Kidney epithelial cell (primary cell): ENCODE results near the gene SAMD3. TPM values are rescaled to one million over a fixed set of nuclear protein-coding genes. Genes with fewer than 3 reads are reported as not detected.

Experiments used
- DNase-seq: peaks from one replicate; pipeline ENCODE4 v3.0.0-alpha.2; 2010; ENCODE audit warnings: low read depth
- H3K27me3 ChIP-seq: 2 replicates; pipeline ENCODE4 v1.6.0; 2011; ENCODE audit warnings: low read length; ENCODE audit not compliant: control insufficient read depth, insufficient read depth
- H3K36me3 ChIP-seq: 2 replicates; pipeline ENCODE4 v1.5.1; 2011; ENCODE audit warnings: low read length; ENCODE audit not compliant: control insufficient read depth, insufficient read depth
- H3K4me3 ChIP-seq: 2 replicates; pipeline ENCODE4 v1.5.1; 2011; ENCODE audit warnings: low read depth, mild to moderate bottlenecking, control low read depth, low read length
- CTCF ChIP-seq: IDR thresholded peaks from 2 replicates; pipeline ENCODE4 v1.5.1; 2011; ENCODE audit warnings: mild to moderate bottlenecking, moderate library complexity, low read length, control low read depth, inconsistent platforms; ENCODE audit not compliant: insufficient read depth, poor library complexity, severe bottlenecking
- total RNA-seq: library from RNA; depleted of rRNA; stranded (reverse); fragments of >200 nt; gene quantifications from 2 replicates; pipeline ENCODE4 v1.2.3, GENCODE V29; 2015

SAMD3 gene
- total RNA-seq, 1 donor from 2014 or later: not detected

GRCh38 chr6:130167655-130168054 lies 55.1 kb downstream of the SAMD3 start:
- Histone ChIP-seq H3K36me3 (no peaks in the 10 kb centered on the region), H3K4me3 (no peak overlapping the region), H3K27me3 (no peaks in the 10 kb centered on the region)
- DNase-seq: no peak
- no peak for TF ChIP-seq CTCF

- TF ChIP-seq CTCF: no peak
- Histone ChIP-seq H3K4me3 (no peak overlapping the region), H3K27me3 (no peaks in the 10 kb centered on the region), H3K36me3 (no peaks in the 10 kb centered on the region)
- DNase-seq: no peak
These were observed 58.5 kb downstream of the SAMD3 start for GRCh38 chr6:130164251-130164650.

GRCh38 chr6:130163266-130163665 lies 59.5 kb downstream of the SAMD3 start:
- Histone ChIP-seq H3K4me3 (no peak overlapping the region), H3K36me3 (no peaks in the 10 kb centered on the region), H3K27me3 (no peaks in the 10 kb centered on the region)
- no peak for TF ChIP-seq CTCF
- no peak for DNase-seq

GRCh38 chr6:130162421-130162820 lies 60.3 kb downstream of the SAMD3 start:
- Histone ChIP-seq H3K4me3 (no peak overlapping the region), H3K36me3 (no peaks in the 10 kb centered on the region), H3K27me3 (no peaks in the 10 kb centered on the region)
- TF ChIP-seq CTCF: no peak
- no peak for DNase-seq

- no peaks in the 10 kb centered on the region for H3K27me3 ChIP-seq
- H3K36me3 ChIP-seq: no peaks in the 10 kb centered on the region
- no peak overlapping the region for H3K4me3 ChIP-seq
- TF ChIP-seq CTCF: no peak
- no peak for DNase-seq
These were observed 60.9 kb downstream of the SAMD3 start for GRCh38 chr6:130161683-130162404.

GRCh38 chr6:130159956-130160355 lies 62.8 kb downstream of the SAMD3 start:
- TF ChIP-seq CTCF: no peak
- Histone ChIP-seq H3K27me3 (no peaks in the 10 kb centered on the region), H3K4me3 (no peak overlapping the region), H3K36me3 (no peaks in the 10 kb centered on the region)
- DNase-seq: no peak
